SW480 (cell line): ENCODE measurements around the gene FRMD3.
A peak's percentile ranks its signal among the peaks of the same experiment; 100 is the strongest.

Experiments
- DNase-seq: peaks from one replicate; pipeline ENCODE4 v3.0.0-alpha.2; 2016; ENCODE audit warnings: low spot score

The FRMD3 gene

GRCh38 chr9:83538172-83538889, at the start of gene FRMD3:
TSS of gene FRMD3 (minus strand) at chr9:83538401. CDS start at chr9:83538231, 170 bp downstream.
- peak; percentile 85 for DNase-seq

GRCh38 chr9:83584995-83585394, 46.8 kb upstream of the FRMD3 start:
- no peak for DNase-seq

- DNase-seq, result peak; percentile 50
These were observed 45.2 kb upstream of the FRMD3 start for GRCh38 chr9:83583151-83584014.

GRCh38 chr9:83582029-83582428, 43.8 kb upstream of the FRMD3 start:
- no peak for DNase-seq

- no peak for DNase-seq
These were observed 36.3 kb upstream of the FRMD3 start for GRCh38 chr9:83574482-83574881.

GRCh38 chr9:83572524-83572923, 34.3 kb upstream of the FRMD3 start:
- DNase-seq, result no peak

- no peak for DNase-seq
These were observed 32.2 kb upstream of the FRMD3 start for GRCh38 chr9:83570359-83570758.

GRCh38 chr9:83569326-83569725, 31.1 kb upstream of the FRMD3 start:
- DNase-seq, result no peak

GRCh38 chr9:83563360-83563759, 25.2 kb upstream of the FRMD3 start:
- DNase-seq, result no peak

GRCh38 chr9:83560169-83560826, 22.1 kb upstream of the FRMD3 start:
- no peak for DNase-seq

- no peak for DNase-seq
These were observed 19.6 kb upstream of the FRMD3 start for GRCh38 chr9:83557771-83558170.

- no peak for DNase-seq
These were observed 19.1 kb upstream of the FRMD3 start for GRCh38 chr9:83557317-83557716.

GRCh38 chr9:83554278-83554677, 16.1 kb upstream of the FRMD3 start:
- no peak for DNase-seq

- peak; percentile 75 for DNase-seq
These were observed 5.9 kb upstream of the FRMD3 start for GRCh38 chr9:83544002-83544698.

- no peak for DNase-seq
These were observed 663 bp upstream of the FRMD3 start for GRCh38 chr9:83538890-83539238.

GRCh38 chr9:83537331-83538171, 650 bp downstream of the FRMD3 start:
- DNase-seq, result no peak

- DNase-seq, result no peak
These were observed 1.9 kb downstream of the FRMD3 start for GRCh38 chr9:83536332-83536731.

- DNase-seq, result no peak
These were observed 2.5 kb downstream of the FRMD3 start for GRCh38 chr9:83535736-83536135.

- DNase-seq, result no peak
These were observed 4.9 kb downstream of the FRMD3 start for GRCh38 chr9:83533296-83533695.

GRCh38 chr9:83526901-83527300, 11.3 kb downstream of the FRMD3 start:
- no peak for DNase-seq

GRCh38 chr9:83526211-83526610, 12.0 kb downstream of the FRMD3 start:
- no peak for DNase-seq
